SKM-1 (cell line): ENCODE measurements around the gene ADAMTSL3.

Experiments
- DNase-seq: peaks from one replicate; lab custom pipeline; 2025; ENCODE audit not compliant: unreplicated experiment; lab: John Stamatoyannopoulos, UW

ADAMTSL3 gene

GRCh38 chr15:83858820-83859505, 205.0 kb downstream of the ADAMTSL3 start:
- DNase-seq: no peak

GRCh38 chr15:83866692-83867091, 212.8 kb downstream of the ADAMTSL3 start:
- no peak for DNase-seq

GRCh38 chr15:83869341-83869740, 215.4 kb downstream of the ADAMTSL3 start:
- no peak for DNase-seq

GRCh38 chr15:83871808-83872559, 218.1 kb downstream of the ADAMTSL3 start:
- DNase-seq: no peak

GRCh38 chr15:83873966-83874365, 220.0 kb downstream of the ADAMTSL3 start:
- no peak for DNase-seq

GRCh38 chr15:83880529-83880928, 226.6 kb downstream of the ADAMTSL3 start:
- DNase-seq: no peak

- no peak for DNase-seq
These were observed 227.2 kb downstream of the ADAMTSL3 start for GRCh38 chr15:83881156-83881555.

- no peak for DNase-seq
These were observed 232.4 kb downstream of the ADAMTSL3 start for GRCh38 chr15:83886321-83886720.

GRCh38 chr15:83887404-83887803, 233.5 kb downstream of the ADAMTSL3 start:
- DNase-seq: no peak

- no peak for DNase-seq
These were observed 234.0 kb downstream of the ADAMTSL3 start for GRCh38 chr15:83887961-83888360.

- DNase-seq: no peak
These were observed 236.1 kb downstream of the ADAMTSL3 start for GRCh38 chr15:83889995-83890394.

GRCh38 chr15:83890587-83890986, 236.7 kb downstream of the ADAMTSL3 start:
- no peak for DNase-seq

- DNase-seq: no peak
These were observed 238.6 kb downstream of the ADAMTSL3 start for GRCh38 chr15:83892498-83892897.

GRCh38 chr15:83893308-83893707, 239.4 kb downstream of the ADAMTSL3 start:
- DNase-seq: no peak

GRCh38 chr15:83897037-83897436, 243.1 kb downstream of the ADAMTSL3 start:
- no peak for DNase-seq

GRCh38 chr15:83898361-83898760, 244.4 kb downstream of the ADAMTSL3 start:
- DNase-seq: no peak

- DNase-seq: no peak
These were observed 245.7 kb downstream of the ADAMTSL3 start for GRCh38 chr15:83899670-83900069.

GRCh38 chr15:83904107-83905040, 250.5 kb downstream of the ADAMTSL3 start:
- DNase-seq: peak; percentile 17

GRCh38 chr15:83905556-83906273, 251.8 kb downstream of the ADAMTSL3 start:
- no peak for DNase-seq

GRCh38 chr15:83911345-83911744, 257.4 kb downstream of the ADAMTSL3 start:
- DNase-seq: no peak

GRCh38 chr15:83912343-83912742, 258.4 kb downstream of the ADAMTSL3 start:
- no peak for DNase-seq
